ENCODE results near the gene PLEKHA1.

Gene PLEKHA1

DNA sequence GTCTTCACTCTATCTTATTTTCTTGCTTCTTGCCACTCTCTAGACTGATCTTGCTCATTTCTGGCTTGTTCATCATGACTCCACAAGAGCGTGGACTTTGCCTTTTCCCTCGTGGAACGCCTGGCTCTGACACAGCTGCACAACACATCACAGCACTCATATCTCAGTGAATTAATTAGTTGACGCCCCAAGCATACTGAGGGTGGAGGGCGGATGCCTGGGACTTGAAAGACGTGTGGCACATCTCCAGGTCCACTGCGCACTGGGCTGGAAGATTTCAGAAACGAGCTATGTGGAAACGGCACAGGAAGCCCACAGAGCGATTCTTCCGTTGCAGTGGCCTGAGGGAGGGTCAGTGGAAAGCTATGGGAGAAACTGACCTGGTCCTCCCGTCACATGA lies 23.6 kb upstream of the PLEKHA1 start:
- no peak for TF ChIP-seq EZH2 (IDR thresholded peaks at IDR 0.05)
- Histone ChIP-seq H3K9ac (ENCODE audit: insufficient read length) (no peak overlapping the region), H3K9me3 (ENCODE audit: low read depth, low read length) (no peaks in the 10 kb centered on the region), H3K36me3 (ENCODE audit: insufficient read depth, low read length) (no peaks in the 10 kb centered on the region), H3K27ac (no peak overlapping the region), H3K4me3 (no peak overlapping the region)
- DNase-seq (ENCODE audit: low read depth, low spot score) = no peak

DNA sequence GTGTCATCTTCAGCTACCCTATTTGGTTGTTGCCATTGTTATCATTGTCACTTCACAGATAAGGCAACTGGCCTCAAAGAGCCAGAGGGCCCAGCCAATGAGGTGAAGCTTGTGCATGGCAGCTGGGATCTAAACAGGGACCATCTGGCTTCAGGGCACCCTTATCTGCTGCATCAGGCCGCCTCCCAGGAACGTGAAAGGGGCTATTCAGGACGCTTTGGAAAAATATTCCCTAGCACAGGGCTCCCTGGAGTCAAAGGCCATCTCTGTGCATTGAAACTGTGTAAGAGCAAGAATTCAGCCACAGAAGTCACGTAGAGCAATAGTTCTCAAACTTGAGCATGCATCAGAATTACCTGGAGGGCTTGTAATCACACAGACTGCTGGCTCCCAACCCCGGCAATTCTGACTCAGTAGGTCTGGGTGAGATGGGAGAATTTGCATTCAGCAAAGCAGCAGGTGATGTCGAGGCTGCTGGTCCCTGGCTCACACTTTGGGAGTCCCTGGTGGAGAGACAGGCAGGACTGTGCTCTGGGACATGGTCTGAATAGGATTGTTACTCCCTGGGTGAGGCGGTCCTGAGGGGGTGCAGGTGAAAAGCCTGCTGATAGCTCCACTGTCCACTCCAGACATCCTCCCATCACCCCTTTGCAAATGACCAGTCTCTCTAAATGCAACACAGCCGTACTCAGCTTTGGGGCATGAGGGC lies 21.5 kb upstream of the PLEKHA1 start:
- H3K36me3 ChIP-seq (ENCODE audit: insufficient read depth, low read length) = no peaks in the 10 kb centered on the region
- no peaks in the 10 kb centered on the region for H3K9me3 ChIP-seq (ENCODE audit: low read depth, low read length)
- H3K27ac ChIP-seq = no peak overlapping the region
- TF ChIP-seq EZH2 (IDR thresholded peaks at IDR 0.05) (no peak), FOXP2 (optimal IDR thresholded peaks at IDR 0.05; ENCODE audit: control extremely low read depth, extremely low read length, insufficient read depth) (no peak), POLR2AphosphoS5 (IDR thresholded peaks at IDR 0.05; ENCODE audit: borderline replicate concordance, low read depth, low read length) (no peak)
- no peak overlapping the region for H3K4me3 ChIP-seq
- no peak for DNase-seq (ENCODE audit: low read depth, low spot score)
- H3K9ac ChIP-seq (ENCODE audit: insufficient read length) = no peak overlapping the region

DNA sequence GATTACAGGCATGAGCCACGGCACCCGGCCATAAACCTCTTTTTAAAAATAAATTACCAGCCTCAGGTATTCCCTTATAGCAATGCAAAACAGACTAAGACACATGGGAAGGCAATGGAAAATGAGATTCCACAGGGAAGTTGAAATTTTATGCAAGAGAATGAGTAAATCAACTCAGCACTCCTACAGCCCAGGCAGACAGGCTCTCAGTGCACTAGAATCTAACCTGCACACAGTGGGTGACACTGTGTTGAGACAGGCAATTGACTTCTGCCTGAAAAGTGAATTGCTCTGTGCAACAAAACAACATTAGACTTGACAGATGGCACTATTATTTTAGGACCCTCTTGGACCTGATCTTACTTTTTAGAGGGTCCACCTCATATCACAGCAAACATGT lies 20.1 kb upstream of the PLEKHA1 start:
- no peak for DNase-seq (ENCODE audit: low read depth, low spot score)
- Histone ChIP-seq H3K27ac (no peak overlapping the region), H3K9ac (ENCODE audit: insufficient read length) (no peak overlapping the region), H3K9me3 (ENCODE audit: low read depth, low read length) (no peaks in the 10 kb centered on the region), H3K36me3 (ENCODE audit: insufficient read depth, low read length) (no peaks in the 10 kb centered on the region), H3K4me3 (no peak overlapping the region)
- TF ChIP-seq POLR2AphosphoS5 (IDR thresholded peaks at IDR 0.05; ENCODE audit: borderline replicate concordance, low read depth, low read length) (no peak), FOXP2 (optimal IDR thresholded peaks at IDR 0.05; ENCODE audit: control extremely low read depth, extremely low read length, insufficient read depth) (no peak), EZH2 (IDR thresholded peaks at IDR 0.05) (no peak)

GRCh38 chr10:122357685-122358084 lies 16.8 kb upstream of the PLEKHA1 start:
- H3K36me3 ChIP-seq (ENCODE audit: insufficient read depth, low read length) = no peaks in the 10 kb centered on the region
- TF ChIP-seq POLR2AphosphoS5 (IDR thresholded peaks at IDR 0.05; ENCODE audit: borderline replicate concordance, low read depth, low read length) (no peak), FOXP2 (optimal IDR thresholded peaks at IDR 0.05; ENCODE audit: control extremely low read depth, extremely low read length, insufficient read depth) (no peak), EZH2 (IDR thresholded peaks at IDR 0.05) (no peak)
- no peak overlapping the region for H3K9ac ChIP-seq (ENCODE audit: insufficient read length)
- no peaks in the 10 kb centered on the region for H3K9me3 ChIP-seq (ENCODE audit: low read depth, low read length)
- H3K4me3 ChIP-seq = no peak overlapping the region
- no peak overlapping the region for H3K27ac ChIP-seq
- no peak for DNase-seq (ENCODE audit: low read depth, low spot score)

DNA sequence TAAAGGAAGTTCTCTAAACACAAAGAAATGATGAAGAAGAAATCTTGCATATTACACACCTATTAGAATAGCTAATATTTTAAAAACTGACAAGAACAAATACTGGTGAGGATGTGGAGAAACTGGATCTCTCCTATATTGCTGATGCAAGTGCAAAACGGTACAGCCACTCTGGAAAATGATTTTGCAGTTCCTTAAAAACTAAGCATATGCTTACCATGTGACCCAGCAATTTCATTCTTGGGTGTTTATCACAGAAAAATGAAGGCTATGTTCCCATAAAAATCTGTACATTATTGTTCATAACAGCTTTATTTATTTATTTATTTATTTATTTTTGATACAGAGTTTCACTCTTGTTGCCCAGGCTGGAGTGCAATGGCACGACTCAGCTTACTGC lies 14.9 kb upstream of the PLEKHA1 start:
- H3K9ac ChIP-seq (ENCODE audit: insufficient read length) = no peak overlapping the region
- no peak for TF ChIP-seq EZH2 (IDR thresholded peaks at IDR 0.05)
- no peak for TF ChIP-seq FOXP2 (optimal IDR thresholded peaks at IDR 0.05; ENCODE audit: control extremely low read depth, extremely low read length, insufficient read depth)
- no peak for TF ChIP-seq POLR2AphosphoS5 (IDR thresholded peaks at IDR 0.05; ENCODE audit: borderline replicate concordance, low read depth, low read length)
- no peaks in the 10 kb centered on the region for H3K9me3 ChIP-seq (ENCODE audit: low read depth, low read length)
- DNase-seq (ENCODE audit: low read depth, low spot score) = no peak
- no peaks in the 10 kb centered on the region for H3K36me3 ChIP-seq (ENCODE audit: insufficient read depth, low read length)
- no peak overlapping the region for H3K4me3 ChIP-seq
- no peak overlapping the region for H3K27ac ChIP-seq

DNA sequence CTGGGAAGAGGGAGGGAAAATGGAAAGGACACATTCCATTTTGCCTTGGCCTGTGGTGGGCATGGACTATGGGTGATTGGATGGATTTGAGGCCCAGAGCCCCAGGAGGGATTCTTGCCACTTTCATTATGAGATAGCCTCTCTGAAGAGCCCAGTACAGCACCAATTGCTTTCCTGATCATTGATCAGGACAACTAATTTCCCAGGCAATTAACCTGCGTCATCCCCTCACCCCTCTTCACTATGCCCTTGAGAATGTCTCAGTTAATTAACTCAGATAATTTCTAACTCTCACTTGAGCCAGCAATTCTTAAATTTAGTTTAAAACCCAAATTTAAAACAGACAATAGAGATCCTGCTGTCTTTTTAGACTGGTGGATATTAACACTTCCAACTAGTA lies 13.5 kb upstream of the PLEKHA1 start:
- no peak overlapping the region for H3K4me3 ChIP-seq
- TF ChIP-seq FOXP2 (optimal IDR thresholded peaks at IDR 0.05; ENCODE audit: control extremely low read depth, extremely low read length, insufficient read depth) = no peak
- no peak for TF ChIP-seq EZH2 (IDR thresholded peaks at IDR 0.05)
- TF ChIP-seq POLR2AphosphoS5 (IDR thresholded peaks at IDR 0.05; ENCODE audit: borderline replicate concordance, low read depth, low read length) = no peak

DNA sequence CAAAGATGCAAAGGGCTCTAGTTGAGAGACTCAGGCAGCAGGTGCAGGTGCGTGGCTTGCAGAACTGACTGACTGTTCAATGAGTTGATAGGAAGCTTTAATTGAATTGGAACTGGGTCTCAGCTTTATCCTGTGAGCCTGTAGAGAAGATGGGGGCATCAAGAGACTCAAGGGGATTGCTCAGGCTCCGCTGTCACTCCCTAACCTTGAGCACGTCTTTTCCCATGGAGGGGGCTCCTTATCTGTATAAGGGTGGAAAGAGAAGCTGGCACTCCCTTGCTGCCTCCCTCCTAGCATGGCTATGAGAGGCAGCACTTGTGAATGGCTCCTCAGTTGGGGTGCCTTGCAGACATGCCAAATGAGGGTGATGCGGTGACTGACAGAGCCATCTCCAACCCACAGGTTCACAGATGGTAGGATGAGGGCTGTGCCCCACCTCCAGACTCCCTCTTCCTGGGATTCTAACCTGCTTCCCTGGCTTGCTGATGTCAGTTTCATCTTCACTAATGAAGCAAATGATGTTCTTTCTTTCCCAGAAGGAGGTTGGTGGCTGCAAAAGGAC lies 12.4 kb upstream of the PLEKHA1 start:
- H3K4me3 ChIP-seq = no peak overlapping the region
- no peaks in the 10 kb centered on the region for H3K36me3 ChIP-seq (ENCODE audit: insufficient read depth, low read length)
- H3K27ac ChIP-seq = no peak overlapping the region
- TF ChIP-seq POLR2AphosphoS5 (IDR thresholded peaks at IDR 0.05; ENCODE audit: borderline replicate concordance, low read depth, low read length) (no peak), EZH2 (IDR thresholded peaks at IDR 0.05) (no peak)
- DNase-seq (ENCODE audit: low read depth, low spot score) = no peak
- no peak overlapping the region for H3K9ac ChIP-seq (ENCODE audit: insufficient read length)
- H3K9me3 ChIP-seq (ENCODE audit: low read depth, low read length) = no peaks in the 10 kb centered on the region

More for the DNA sequence above, 13.5 kb upstream of the PLEKHA1 start:
- no peaks in the 10 kb centered on the region for H3K9me3 ChIP-seq (ENCODE audit: low read depth, low read length)
- no peak overlapping the region for H3K9ac ChIP-seq (ENCODE audit: insufficient read length)
- DNase-seq (ENCODE audit: low read depth, low spot score) = no peak
- no peak overlapping the region for H3K27ac ChIP-seq
- H3K36me3 ChIP-seq (ENCODE audit: insufficient read depth, low read length) = no peaks in the 10 kb centered on the region

DNA sequence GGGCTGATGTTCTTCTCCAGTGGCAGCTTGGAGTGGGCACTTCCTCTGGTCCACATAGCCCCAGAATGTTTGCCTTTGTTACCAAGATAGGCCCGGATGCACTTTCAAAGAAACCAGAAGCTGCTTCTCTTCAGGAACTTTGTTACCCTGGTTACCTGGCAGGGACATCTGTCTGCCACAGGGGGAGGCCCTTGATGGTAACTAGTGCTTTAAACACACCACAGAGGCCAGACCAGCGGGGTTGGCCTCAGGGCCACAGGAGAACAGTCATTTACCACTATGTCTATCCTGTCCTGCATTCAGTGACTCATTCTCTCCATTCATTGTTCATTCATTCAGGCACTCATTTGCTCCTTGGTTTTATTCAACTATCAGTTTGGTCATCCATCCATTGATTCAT lies 11.9 kb upstream of the PLEKHA1 start:
- Histone ChIP-seq H3K27ac (no peak overlapping the region), H3K36me3 (ENCODE audit: insufficient read depth, low read length) (no peaks in the 10 kb centered on the region), H3K4me3 (no peak overlapping the region), H3K9ac (ENCODE audit: insufficient read length) (no peak overlapping the region), H3K9me3 (ENCODE audit: low read depth, low read length) (no peaks in the 10 kb centered on the region)
- DNase-seq (ENCODE audit: low read depth, low spot score) = no peak
- TF ChIP-seq EZH2 (IDR thresholded peaks at IDR 0.05) = no peak
- no peak for TF ChIP-seq FOXP2 (optimal IDR thresholded peaks at IDR 0.05; ENCODE audit: control extremely low read depth, extremely low read length, insufficient read depth)
- no peak for TF ChIP-seq POLR2AphosphoS5 (IDR thresholded peaks at IDR 0.05; ENCODE audit: borderline replicate concordance, low read depth, low read length)

- DNase-seq (ENCODE audit: low read depth, low spot score) = no peak
- H3K4me3 ChIP-seq = no peak overlapping the region
- TF ChIP-seq POLR2AphosphoS5 (IDR thresholded peaks at IDR 0.05; ENCODE audit: borderline replicate concordance, low read depth, low read length) (no peak), FOXP2 (optimal IDR thresholded peaks at IDR 0.05; ENCODE audit: control extremely low read depth, extremely low read length, insufficient read depth) (no peak), EZH2 (IDR thresholded peaks at IDR 0.05) (no peak)
- no peaks in the 10 kb centered on the region for H3K9me3 ChIP-seq (ENCODE audit: low read depth, low read length)
- no peak overlapping the region for H3K27ac ChIP-seq
- no peaks in the 10 kb centered on the region for H3K36me3 ChIP-seq (ENCODE audit: insufficient read depth, low read length)
- H3K9ac ChIP-seq (ENCODE audit: insufficient read length) = no peak overlapping the region
These were observed 11.2 kb upstream of the PLEKHA1 start for GRCh38 chr10:122363311-122363710.

All from SK-N-MC (cell line).